A549 (cell line): ENCODE measurements around the gene MEGF6.

Experiments
- MAZ ChIP-seq: fragments of 150-350 bp; IDR thresholded peaks from 2 replicates; pipeline ENCODE4 v1.6.1; 2014; ENCODE audit warnings: antibody characterized with exemption, low read depth, low read length, borderline replicate concordance
- RAD21 ChIP-seq, 2 experiments: fragments of >200 bp in 1 of 2; sonication (Bioruptor Twin) in 1 of 2; formaldehyde crosslinking in 1 of 2; IDR thresholded peaks in 1 of 2; conservative IDR thresholded peaks in 1 of 2; 2 replicates in 1 of 2; 3 replicates in 1 of 2; pipeline ENCODE4 v1.6.1; 2012 to 2018; ENCODE audit warnings: inconsistent platforms in 1 of 2
- TF ChIP-seq, protein P1 (sequence below): fragments of >200 bp; sonication (Bioruptor Twin); formaldehyde crosslinking; IDR thresholded peaks from 3 replicates; pipeline ENCODE4 v1.5.1; 2016

DNA sequence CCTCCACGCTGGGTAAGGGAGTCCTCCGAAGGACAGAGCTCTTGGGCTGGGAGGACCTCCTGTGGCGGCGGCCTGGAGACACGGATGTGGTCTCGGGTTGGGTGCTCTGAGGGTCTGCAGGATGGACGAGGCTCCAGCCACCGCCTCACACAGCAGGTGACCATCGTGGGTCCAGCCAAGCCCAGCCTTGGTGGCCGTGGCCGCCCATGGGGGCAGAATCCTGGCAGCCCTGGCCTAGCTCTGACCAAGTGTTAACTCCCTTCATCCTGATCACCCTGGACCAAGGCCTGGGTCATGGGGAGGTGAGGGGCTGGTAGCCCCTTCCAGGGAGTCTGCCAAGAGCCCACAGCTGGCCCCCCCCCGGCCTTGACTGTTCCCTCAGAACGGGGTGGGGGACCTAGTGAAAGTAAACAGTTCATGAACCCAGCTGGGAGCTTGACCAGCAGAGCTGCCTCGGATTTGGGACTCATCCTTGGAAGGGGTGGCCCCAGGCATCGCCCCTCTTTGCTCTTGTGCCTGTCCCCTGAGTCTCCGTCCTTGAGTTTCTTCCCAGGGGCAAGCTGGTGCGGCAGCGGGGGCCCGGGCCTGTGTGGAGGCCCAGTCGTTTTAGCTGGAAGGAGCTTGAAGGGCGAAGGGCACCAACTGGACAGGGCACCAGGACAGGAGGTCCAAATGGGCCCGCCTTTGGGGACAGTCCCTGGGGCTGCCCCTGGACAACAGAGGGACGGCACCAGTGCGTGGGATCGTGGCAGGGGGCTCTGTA is 139.0 kb downstream of the MEGF6 start:
- TF ChIP-seq MAZ (no peak), RAD21 (conservative IDR thresholded peaks at IDR 0.05 in 1 of 2, IDR thresholded peaks at IDR 0.05 in 1 of 2) (no peak)
- TF ChIP-seq, protein P1, sequence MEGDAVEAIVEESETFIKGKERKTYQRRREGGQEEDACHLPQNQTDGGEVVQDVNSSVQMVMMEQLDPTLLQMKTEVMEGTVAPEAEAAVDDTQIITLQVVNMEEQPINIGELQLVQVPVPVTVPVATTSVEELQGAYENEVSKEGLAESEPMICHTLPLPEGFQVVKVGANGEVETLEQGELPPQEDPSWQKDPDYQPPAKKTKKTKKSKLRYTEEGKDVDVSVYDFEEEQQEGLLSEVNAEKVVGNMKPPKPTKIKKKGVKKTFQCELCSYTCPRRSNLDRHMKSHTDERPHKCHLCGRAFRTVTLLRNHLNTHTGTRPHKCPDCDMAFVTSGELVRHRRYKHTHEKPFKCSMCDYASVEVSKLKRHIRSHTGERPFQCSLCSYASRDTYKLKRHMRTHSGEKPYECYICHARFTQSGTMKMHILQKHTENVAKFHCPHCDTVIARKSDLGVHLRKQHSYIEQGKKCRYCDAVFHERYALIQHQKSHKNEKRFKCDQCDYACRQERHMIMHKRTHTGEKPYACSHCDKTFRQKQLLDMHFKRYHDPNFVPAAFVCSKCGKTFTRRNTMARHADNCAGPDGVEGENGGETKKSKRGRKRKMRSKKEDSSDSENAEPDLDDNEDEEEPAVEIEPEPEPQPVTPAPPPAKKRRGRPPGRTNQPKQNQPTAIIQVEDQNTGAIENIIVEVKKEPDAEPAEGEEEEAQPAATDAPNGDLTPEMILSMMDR: no peak
